Activated CD8-positive, alpha-beta memory T cell treated with anti-CD3 and anti-CD28 coated beads for 48 hours (primary cell): ENCODE data around the gene PHAF1.
A peak's percentile ranks its signal among the peaks of the same experiment; 100 is the strongest.

ENCODE experiments used
- DNase-seq, 3 experiments: peaks; one replicate each; pipeline ENCODE4 v3.0.0-alpha.2; 2020; ENCODE audit warnings: low read depth in 2 of 3, low spot score in 2 of 3

The PHAF1 gene

DNA sequence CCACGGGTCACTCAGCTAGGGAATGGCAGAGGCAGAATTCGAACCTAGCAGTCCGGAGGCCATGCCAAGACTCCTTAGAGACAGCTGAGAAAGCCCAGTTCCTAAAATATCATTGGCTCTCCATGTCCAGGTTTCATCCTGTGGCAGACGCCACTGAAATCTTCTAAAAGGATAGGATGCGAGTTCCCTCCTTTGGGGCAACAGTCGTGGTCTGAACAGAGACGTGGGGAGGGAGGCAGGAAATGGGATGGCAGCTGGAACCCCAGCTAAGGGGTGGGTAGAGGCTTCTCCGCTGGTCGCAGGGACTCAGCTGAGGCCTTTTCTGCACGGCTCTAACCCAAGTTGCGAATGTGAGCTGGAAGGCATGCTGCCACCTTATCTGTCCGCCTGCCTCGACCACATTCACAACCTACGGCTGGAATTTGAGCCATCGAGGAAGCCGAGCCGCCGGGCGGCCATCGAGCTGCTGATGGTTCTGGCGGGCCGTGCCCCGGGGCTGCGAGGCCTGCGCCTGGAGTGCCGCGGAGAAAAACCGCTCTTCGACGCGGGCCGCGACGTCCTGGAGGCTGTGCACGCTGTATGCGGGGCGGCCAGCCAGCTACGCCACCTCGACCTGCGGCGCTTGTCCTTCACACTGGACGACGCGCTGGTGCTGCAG is 52.9 kb downstream of the PHAF1 start:
- DNase-seq = no peak

DNA sequence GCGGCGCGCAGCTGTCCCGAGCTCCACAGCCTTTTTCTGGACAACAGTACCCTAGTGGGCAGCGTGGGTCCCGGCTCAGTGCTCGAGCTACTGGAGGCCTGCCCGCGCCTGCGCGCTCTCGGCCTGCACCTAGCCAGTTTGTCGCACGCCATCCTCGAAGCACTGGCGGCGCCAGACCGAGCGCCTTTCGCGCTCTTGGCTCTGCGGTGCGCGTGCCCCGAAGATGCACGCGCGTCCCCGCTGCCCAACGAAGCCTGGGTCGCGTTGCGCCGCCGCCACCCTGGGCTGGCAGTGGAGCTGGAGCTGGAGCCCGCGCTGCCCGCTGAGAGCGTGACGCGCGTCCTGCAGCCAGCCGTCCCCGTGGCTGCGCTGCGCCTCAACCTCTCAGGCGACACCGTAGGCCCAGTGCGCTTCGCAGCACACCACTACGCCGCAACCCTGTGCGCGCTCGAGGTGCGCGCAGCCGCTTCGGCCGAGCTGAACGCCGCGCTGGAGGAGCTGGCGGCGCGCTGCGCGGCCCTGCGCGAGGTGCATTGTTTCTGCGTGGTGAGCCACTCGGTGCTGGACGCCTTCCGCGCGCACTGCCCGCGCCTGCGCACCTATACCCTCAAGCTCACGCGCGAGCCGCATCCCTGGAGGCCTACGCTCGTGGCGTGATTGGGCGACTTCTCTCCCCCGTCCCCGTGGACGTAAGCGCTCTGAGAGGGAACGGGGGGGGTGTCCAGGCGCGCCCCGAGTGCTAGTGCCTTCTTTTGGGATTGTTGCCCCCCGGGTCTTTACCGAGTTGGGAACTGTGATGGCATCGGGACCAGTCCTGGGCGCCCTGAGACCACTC is 53.6 kb downstream of the PHAF1 start:
- DNase-seq = no peak

DNA sequence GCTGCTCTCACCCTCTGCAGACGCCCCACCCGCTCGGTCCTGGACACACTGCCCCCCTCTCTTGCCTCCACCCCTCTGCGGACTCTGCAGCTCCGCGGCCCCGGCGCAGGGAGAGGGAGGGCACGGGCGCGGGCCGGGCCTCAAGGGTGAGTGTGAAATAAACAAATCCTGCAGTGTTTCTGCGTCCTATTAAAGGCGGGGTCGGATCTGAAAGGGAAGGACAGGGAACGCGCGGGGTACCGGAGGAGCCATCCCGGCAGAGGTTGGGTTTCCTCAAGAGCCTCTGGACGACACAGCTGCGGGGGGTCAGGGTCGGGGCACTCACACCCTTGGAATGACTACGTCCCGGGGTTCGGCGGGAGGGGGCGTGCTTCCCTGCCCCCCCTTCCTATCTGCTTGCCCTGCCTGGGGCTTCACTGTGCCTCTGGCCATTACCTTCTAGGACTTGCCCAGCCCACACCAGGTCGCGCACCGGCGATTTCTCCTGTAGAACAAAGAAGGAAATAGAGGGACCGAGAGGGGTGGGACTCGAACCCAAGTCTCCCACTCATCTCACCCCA is 54.3 kb downstream of the PHAF1 start:
- DNase-seq = no peak

DNA sequence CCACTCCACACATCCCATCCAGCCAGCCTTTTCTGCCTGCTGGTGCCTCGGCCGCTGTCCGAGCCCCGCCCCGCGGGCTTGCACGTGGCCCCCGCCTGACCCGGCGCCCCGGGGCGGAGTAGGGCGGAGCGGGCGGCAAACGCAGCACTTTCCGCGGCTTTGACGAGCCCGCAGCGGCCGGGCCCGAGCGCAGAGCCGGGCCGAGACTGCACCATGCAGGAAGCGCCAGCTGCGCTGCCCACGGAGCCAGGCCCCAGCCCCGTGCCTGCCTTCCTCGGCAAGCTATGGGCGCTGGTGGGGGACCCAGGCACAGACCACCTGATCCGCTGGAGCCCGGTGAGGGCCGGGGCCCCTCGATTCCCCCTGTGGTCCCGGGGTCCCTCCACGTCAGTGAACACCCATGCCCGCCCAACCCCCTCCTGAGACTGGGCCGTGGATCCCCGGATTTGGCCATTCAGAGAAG is 54.9 kb downstream of the PHAF1 start, which contains the start of gene HSF4:
Gene HSF4 (plus strand): TSS at position 147 of the 463 bp plus-strand sequence. CDS start 67 bp downstream, at position 214.
- no peak for DNase-seq

DNA sequence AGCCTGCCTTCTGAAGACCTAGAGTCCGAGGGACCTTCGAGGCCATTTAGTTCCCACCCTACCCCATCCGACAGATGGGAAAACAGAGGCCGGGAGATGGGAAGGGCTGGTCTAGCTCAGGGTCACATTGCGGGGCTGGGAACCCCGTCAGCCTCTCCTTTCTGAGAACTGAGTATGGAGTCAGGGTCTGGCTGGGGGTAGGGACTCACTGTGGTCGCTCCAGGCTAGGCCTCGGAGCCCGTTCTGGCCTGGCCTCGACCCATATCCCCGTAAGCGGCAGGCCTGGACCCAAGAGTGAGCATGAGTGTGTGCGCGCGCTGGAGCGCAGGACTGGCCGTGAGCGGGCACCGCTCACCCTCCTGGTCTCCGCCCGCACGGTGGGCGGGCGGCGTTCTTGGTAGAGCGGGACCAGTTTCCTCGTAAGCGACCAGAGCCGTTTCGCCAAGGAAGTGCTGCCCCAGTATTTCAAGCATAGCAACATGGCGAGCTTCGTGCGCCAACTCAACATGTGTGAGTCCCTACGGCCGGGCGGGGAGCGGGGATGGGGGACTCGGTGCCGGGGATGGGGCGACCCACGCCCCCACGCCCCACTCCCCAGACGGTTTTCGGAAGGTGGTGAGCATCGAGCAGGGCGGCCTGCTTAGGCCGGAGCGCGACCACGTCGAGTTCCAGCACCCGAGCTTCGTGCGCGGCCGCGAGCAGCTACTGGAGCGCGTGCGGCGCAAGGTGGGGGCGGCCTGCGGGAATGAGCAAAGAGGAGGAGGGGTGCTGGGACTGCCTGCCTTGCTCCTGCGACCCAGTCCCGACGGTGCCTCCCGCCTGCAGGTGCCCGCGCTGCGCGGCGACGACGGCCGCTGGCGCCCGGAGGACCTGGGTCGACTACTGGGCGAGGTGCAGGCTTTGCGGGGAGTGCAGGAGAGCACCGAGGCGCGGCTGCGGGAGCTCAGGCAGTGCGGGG is 55.7 kb downstream of the PHAF1 start:
- no peak for DNase-seq

- DNase-seq = no peak
These were observed 56.4 kb downstream of the PHAF1 start for GRCh38 chr16:67166110-67166547.

GRCh38 chr16:67166598-67167168 is 56.9 kb downstream of the PHAF1 start:
- DNase-seq = no peak

DNA sequence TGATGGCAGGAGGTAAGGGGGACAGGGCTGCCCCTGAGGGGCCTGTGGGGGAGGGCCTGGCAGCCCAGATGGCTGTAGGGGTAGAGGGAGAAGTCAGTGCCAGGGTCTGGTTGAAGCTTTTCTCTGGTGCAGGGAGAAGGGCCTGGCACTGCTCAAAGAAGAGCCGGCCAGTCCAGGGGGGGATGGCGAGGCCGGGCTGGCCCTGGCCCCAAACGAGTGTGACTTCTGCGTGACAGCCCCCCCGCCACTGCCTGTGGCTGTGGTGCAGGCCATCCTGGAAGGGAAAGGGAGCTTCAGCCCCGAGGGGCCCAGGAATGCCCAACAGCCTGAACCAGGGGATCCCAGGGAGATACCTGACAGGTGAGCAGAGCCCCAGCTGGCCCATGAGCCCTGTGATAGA is 57.8 kb downstream of the PHAF1 start:
- no peak for DNase-seq

DNA sequence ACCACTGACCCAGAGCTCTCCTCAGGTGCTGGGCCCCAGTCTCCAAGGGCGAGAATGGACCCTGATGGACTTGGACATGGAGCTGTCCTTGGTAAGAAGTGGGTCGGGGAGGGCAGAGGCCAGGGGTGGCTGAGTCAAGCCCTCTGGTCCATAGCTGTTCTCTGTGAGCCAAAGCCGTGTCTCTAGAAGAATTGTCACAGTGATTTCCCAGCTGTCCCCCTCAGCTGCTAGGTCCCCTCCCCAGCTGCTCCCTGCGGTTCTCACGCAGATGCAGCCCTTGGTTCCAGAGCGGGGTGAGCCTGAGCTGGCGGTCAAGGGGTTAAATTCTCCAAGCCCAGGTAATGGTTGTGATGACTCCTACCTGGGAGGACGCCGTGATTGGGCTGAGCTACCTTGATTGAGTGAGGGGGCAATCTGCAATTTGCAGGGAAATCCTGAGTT is 59.3 kb downstream of the PHAF1 start:
- DNase-seq = no peak

DNA sequence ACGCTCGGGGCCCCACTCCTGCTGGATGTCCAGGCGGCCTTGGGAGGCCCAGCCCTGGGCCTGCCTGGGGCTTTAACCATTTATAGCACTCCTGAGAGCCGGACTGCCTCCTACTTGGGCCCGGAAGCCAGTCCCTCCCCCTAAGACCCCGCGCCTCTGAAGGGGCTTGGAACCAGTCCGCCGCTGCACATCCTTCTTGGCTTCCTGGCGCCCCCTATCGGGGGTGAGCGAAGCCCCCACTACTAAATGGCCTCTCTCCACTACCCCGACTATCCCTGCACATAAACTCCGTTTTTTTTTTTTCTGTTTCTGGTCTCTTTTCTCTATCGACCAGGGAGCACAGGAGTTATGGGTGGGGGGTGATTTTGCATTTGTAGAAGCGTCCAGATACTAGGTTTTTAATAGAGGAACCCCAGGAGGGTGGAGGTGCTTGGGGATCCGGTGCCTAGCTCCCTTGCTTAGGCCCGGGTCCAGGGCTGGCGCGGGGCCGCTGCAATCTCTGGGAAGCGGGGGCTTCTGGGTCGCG is 60.0 kb downstream of the PHAF1 start:
- DNase-seq = no peak

DNA sequence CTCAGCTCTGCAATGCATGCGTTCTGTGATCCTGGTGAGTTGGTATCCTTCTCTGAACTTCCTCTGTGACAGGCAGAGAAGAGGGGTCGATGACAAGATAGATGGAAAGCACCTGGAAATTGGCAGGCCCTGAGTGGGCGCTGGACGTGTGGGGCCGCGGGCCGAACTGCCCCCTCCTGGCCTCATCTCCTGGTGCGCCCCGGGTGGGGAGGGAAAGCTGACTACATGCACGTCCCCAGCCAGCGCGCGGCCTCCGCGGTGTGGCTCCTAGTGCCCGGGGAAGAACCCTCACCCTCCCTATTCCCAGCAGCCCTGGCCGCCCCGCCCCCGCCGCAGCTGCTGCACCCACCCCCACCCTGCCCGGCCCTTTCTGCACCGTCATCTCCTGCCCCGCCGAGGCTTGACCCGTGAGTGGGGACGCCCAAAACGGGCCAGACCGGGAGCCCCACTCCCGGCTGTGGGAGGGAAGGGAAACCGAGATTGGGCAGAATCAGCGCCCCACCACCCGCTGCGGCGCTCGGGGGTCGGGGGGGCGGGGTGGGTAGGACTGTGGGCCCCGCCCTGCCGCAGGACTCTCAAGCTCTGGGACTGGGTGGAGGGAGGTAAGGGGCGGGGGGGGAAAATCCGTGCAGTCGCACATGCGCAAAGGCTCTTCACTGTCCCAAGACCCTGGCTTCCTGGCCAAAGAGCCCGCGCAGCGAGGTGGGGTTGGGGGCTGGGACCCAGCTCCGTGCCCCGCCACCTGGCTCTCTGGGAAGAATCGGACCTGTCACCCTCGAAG is 60.6 kb downstream of the PHAF1 start, which contains the start of gene NOL3:
Gene NOL3 (plus strand): TSS at position 371 of the 781 bp plus-strand sequence.
- DNase-seq = peak in 1 of 3 experiments; percentile 42

DNA sequence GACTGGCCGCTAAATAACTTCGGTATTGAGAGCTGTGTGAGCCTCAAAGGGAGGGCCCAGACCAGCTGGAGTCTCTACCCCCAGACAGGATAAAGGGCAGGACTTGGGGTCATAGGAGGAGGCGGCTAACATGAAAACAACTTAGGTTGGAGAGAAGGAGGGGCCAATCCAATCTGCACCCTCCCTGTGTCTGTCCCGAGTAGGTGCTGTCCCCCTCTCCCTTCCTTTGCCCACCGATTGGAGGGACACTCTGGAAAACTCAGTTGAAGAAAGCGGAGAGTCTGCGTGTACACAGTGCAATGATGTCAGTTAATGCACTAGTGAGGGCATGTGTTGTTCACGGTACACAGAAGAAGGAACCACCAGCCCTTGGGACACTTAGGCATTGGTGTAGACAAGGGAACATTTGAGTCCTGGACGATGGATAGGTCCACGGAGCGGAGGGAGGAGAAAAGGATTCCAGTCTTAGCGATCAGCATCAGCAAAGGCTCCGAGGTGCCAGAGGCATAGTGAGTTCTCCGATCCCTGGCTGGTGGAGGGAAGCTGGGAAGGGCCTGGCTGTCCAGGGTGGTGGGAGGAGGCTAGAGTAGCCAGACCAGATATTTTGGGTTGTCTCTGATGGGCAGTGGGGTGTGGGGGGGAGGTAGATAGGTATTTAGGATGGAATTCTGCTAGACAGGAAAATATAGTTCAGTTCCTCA is 61.4 kb downstream of the PHAF1 start:
- DNase-seq = no peak

GRCh38 chr16:67173323-67173722 is 63.6 kb downstream of the PHAF1 start:
- DNase-seq = no peak

DNA sequence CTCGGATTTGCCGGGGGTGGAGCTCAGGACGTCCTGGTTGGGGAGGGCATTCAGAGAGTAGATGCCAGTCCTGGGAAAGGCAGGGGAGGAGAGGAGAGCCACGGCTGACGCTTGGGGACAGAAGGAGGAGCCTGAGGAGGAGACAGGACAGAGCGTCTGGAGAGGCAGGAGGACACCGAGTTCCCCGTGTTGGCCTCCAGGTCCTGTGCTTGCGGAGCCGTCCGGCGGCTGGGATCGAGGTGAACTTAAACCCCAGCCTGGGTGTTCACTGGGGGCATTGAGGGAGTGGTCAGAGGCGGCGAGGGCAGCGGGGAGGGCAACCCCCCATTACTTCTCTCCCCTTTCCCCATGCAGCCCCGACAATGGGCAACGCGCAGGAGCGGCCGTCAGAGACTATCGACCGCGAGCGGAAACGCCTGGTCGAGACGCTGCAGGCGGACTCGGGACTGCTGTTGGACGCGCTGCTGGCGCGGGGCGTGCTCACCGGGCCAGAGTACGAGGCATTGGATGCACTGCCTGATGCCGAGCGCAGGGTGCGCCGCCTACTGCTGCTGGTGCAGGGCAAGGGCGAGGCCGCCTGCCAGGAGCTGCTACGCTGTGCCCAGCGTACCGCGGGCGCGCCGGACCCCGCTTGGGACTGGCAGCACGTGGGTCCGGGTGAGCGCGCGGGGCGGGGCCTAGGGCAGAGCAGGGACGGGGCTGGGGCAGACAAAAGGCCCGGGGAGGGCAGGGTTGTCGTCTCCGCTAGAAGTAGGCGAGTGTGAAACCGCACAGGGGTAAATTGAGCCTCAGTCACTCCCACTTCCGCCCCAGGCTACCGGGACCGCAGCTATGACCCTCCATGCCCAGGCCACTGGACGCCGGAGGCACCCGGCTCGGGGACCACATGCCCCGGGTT is 64.3 kb downstream of the PHAF1 start:
- DNase-seq = no peak

DNA sequence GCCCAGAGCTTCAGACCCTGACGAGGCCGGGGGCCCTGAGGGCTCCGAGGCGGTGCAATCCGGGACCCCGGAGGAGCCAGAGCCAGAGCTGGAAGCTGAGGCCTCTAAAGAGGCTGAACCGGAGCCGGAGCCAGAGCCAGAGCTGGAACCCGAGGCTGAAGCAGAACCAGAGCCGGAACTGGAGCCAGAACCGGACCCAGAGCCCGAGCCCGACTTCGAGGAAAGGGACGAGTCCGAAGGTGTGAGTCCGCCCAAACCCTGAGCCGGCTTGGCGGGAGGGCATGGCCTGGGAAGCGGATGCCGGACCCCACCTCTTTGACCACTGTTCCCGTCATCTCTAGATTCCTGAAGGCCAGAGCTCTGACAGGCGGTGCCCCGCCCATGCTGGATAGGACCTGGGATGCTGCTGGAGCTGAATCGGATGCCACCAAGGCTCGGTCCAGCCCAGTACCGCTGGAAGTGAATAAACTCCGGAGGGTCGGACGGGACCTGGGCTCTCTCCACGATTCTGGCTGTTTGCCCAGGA is 65.0 kb downstream of the PHAF1 start:
- no peak for DNase-seq

- no peak for DNase-seq
These were observed 66.9 kb downstream of the PHAF1 start for GRCh38 chr16:67176662-67177061.
